ENCODE results near the gene ATAD2B.

The ATAD2B gene

GRCh38 chr2:23915327-23915726 is 11.6 kb downstream of the ATAD2B start:
- DNase-seq (ENCODE audit: low read depth in 2 of 3, low spot score in 2 of 3): no peak

- DNase-seq (ENCODE audit: low read depth in 2 of 3, low spot score in 2 of 3): no peak
Observed at GRCh38 chr2:23912054-23912453, 14.9 kb downstream of the ATAD2B start.

GRCh38 chr2:23905155-23905554 is 21.8 kb downstream of the ATAD2B start:
- no peak for DNase-seq (ENCODE audit: low read depth in 2 of 3, low spot score in 2 of 3)

DNA sequence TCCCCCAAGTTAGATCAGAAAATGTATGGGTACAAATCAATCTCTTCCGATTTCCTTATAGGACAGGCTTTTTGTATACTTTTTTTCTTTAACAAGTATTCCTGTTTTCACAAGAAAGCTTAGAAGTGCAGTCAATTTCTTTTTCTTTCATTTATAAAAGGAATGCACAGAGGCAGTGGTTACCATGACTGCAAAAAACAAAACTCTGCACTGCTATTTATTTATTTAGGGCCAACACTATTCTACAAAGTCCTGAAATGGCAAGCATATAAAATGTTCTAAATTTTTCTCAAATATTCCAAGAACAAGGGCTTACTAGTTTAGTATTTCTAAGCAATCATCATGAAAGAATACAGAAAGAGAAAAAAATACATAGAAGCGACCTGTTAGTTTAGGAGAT is 22.2 kb downstream of the ATAD2B start:
- DNase-seq (ENCODE audit: low read depth in 2 of 3, low spot score in 2 of 3): no peak

- no peak for DNase-seq (ENCODE audit: low read depth in 2 of 3, low spot score in 2 of 3)
Observed at GRCh38 chr2:23904215-23904614, 22.7 kb downstream of the ATAD2B start.

- no peak for DNase-seq (ENCODE audit: low read depth in 2 of 3, low spot score in 2 of 3)
Observed at GRCh38 chr2:23903034-23903433, 23.9 kb downstream of the ATAD2B start.

DNA sequence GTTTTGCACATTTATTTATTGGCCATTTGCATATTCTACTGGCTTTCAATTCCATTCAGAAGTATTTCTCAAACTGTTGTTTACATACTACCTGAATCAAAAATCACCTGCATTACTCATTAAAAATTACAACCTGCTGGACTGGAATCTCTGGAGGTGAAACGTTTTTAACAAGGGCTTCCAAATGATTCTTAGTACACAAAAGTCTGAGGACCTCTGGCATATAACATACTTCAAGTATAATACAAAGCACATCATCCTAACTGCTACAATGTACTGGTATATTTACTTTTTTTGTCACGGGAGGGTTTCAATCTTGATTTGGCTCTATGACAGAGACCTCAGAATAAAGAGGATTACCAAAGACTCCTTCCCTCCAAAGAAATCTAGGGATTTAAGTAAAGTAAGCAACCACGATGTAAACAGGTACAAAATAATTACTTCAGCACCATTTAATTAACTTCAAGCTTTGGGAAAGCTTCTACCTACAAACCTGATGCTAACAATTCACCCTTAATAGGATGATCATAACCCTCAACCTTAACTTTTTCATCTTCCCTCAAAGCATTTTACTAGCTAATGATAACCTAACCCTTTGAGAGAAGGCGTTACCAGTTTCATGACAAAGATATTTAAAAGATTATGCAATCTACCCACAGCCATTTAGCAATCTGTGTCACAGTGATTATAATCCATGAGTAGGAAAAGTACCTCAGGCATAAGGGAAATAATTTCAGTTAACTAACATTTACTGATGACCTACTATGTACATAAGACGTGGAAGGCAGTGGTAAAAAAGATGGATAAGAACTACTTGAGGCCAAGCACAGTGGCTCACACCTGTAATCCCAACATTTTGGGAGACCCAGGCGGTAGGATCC is 24.7 kb downstream of the ATAD2B start:
- no peak for DNase-seq (ENCODE audit: low read depth in 2 of 3, low spot score in 2 of 3)

- no peak for DNase-seq (ENCODE audit: low read depth in 2 of 3, low spot score in 2 of 3)
Observed at GRCh38 chr2:23900541-23901322, 26.2 kb downstream of the ATAD2B start.

DNA sequence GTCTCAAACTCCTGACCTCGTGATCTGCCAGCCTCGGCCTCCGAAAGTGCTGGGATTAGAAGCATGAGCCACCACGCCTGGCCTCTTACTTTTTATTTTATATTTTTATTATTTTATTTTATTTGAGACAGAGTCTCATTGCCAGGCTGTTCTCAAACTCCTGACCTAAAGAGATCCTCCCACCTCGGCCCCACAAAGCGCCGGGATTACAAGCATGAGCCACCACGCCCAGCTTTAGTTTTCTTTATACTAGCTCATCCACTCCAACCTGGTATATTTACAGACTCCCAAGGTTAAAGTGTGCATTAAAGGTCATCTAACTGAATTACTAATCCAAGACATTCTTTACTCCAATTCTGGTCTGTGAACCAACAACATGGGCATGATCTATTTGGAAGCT is 26.8 kb downstream of the ATAD2B start:
- DNase-seq (ENCODE audit: low read depth in 2 of 3, low spot score in 2 of 3): no peak

DNA sequence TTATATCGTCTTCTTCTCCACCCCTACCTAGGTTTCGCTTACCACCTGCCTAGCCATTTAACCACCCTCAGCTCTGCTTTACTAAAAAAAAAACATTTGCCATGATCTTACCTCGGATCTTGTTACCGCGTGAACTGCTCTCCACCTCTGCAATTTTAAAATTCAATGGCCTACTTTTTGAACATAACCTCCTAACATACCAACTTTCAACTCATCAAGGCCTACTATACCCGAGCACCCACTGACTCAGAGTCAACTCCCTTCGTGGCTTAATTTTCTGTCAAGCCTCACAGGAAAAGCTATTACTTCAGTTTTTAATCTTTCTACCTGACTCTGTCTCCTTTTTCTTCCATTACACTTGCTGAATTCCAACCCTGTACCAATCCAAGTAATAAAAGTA is 55.7 kb downstream of the ATAD2B start:
- no peak for DNase-seq (ENCODE audit: low read depth in 2 of 3, low spot score in 2 of 3)

- no peak for DNase-seq (ENCODE audit: low read depth in 2 of 3, low spot score in 2 of 3)
Observed at GRCh38 chr2:23867449-23867848, 59.5 kb downstream of the ATAD2B start.

GRCh38 chr2:23862716-23863426 is 64.1 kb downstream of the ATAD2B start:
- DNase-seq (ENCODE audit: low read depth in 2 of 3, low spot score in 2 of 3): no peak

DNA sequence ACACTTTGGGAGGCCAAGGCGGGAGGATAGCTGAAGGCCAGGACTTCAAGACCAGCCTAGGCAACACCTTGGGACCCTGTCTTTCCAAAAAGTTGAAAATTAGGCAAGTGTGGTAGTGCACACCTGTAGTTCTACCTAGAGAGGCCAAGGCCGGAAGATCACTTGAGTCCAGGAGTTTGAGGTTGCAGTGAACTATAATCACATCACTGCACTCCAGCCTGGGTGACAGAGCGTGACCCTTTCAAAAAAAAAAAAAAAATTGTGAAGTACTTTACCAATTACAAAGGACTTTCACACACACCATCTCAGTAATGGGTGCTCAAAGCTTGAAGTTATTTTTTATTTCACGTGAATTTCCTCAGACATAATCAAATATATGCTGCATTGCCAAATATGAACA is 65.0 kb downstream of the ATAD2B start:
- DNase-seq (ENCODE audit: low read depth in 2 of 3, low spot score in 2 of 3): no peak

DNA sequence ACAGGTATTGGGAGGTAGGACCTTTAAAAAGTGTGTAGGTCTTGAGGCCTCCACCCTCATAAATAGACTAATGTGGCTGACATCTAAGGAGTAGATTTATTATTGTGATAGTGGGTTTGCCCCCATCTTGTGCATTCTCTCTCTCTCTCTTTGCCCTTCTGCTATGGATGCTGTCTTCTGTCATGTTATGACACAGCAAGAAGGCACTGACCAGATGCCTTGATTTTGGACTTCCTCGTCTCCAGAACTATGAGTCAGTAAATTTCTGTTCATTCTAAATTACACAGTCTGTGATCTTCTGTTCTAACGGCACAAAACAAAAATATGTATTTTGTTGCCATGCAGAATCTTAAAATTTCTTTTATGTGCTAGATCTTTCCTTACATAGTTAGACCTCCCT is 66.9 kb downstream of the ATAD2B start:
- no peak for DNase-seq (ENCODE audit: low read depth in 2 of 3, low spot score in 2 of 3)

- no peak for DNase-seq (ENCODE audit: low read depth in 2 of 3, low spot score in 2 of 3)
Observed at GRCh38 chr2:23859234-23859633, 67.7 kb downstream of the ATAD2B start.

DNA sequence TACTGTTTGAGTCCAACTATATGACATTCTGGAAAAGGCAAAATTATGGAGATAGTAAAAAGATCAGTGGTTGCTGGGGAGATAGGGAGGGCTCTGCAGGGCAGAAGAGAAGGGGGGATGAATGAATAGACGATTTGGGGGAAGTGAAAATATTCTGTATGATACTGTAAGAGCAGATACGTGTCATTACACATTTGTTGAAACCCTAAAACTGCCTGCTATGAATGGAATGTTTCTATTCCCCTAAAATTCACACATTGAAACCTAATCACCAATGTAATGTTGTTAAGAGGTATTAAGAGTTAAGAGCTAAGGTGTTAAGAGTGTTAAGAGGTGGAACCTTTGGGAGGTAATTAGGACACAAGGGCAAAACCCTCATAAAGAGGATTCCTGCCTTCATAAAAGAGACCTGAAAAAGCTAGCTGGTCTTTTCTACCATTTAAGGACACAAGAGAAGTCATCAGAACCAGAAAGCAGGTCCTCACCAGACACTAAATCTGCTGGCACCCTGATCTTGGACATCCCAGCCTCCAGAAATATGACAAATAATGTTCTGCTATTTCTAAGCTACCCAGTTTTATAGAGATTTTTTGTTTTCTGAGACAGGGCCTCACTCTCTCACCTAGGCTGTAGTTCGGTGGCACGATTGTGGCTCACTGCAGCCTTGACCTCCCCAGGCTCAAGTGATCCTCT is 76.2 kb downstream of the ATAD2B start:
- DNase-seq (ENCODE audit: low read depth in 2 of 3, low spot score in 2 of 3): no peak

DNA sequence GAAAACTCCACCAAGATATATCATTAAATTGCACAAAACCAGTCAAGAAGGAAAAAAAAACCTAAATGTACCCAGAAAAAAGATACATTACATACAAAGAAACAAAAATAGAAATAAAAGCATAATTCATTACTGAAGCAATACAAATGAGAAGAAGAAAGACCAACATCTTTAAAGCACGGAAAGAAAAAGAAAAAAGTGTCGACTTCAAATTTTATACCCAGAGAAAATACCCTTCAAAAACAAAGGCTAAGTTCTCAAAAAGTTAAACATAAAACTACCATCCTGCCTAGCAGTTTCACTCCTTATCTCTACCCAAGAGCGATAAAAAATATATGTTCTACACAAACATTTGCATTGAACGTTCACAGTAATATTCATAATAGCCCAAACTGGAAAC is 82.0 kb downstream of the ATAD2B start:
- no peak for DNase-seq (ENCODE audit: low read depth in 2 of 3, low spot score in 2 of 3)

GRCh38 chr2:23843051-23843976 is 83.6 kb downstream of the ATAD2B start:
- no peak for DNase-seq (ENCODE audit: low read depth in 2 of 3, low spot score in 2 of 3)

DNA sequence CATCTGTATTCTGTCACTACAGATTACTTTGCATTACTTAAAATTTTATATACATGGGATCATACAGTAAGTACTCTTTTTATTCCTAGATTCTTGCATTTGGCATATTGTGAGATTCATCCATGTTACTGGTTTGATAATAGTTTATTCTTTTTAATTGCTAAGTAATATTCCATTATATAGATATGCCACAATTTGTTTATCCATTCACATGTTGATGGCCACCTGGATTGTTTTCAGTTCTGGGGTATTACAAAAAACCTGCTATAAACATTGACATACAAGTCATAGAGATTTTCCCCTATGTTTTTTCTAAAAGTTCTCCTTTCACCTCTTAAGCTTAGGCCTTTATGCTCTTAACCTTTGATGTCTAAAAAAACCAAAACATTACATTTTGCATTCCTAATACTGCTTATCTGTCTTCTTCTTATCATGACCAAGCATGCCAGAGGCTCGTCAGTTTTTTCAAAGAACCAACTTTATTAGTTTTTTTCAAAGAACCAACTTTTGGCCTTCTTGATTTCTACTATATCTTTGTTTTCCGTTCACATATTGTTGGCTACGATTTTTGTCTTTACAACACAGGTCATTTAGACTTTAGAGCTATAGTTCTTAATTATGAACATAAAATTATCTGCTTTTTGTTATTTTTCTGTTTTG is 86.9 kb downstream of the ATAD2B start:
- DNase-seq (ENCODE audit: low read depth in 2 of 3, low spot score in 2 of 3): no peak

- DNase-seq (ENCODE audit: low read depth in 2 of 3, low spot score in 2 of 3): no peak
Observed at GRCh38 chr2:23838996-23839395, 87.9 kb downstream of the ATAD2B start.
